ENCODE data around the gene DNAH6.

DNAH6 gene

GRCh38 chr2:84700006-84700405, 183.7 kb downstream of the DNAH6 start:
- DNase-seq = no peak

GRCh38 chr2:84701880-84702279, 185.6 kb downstream of the DNAH6 start:
- no peak for DNase-seq

- DNase-seq = no peak
Measured at GRCh38 chr2:84702941-84703340, 186.6 kb downstream of the DNAH6 start.

- DNase-seq = no peak
Measured at GRCh38 chr2:84703831-84704230, 187.5 kb downstream of the DNAH6 start.

GRCh38 chr2:84704505-84705244, 188.4 kb downstream of the DNAH6 start:
- no peak for DNase-seq

- peak in 3 of 6 experiments; percentile 22 to 25 (median 23) for DNase-seq
Measured at GRCh38 chr2:84705858-84706257, 189.6 kb downstream of the DNAH6 start.

- DNase-seq = no peak
Measured at GRCh38 chr2:84708442-84708841, 192.1 kb downstream of the DNAH6 start.

GRCh38 chr2:84711651-84712050, 195.4 kb downstream of the DNAH6 start:
- DNase-seq = no peak

- no peak for DNase-seq
Measured at GRCh38 chr2:84713441-84713840, 197.1 kb downstream of the DNAH6 start.

- DNase-seq = no peak
Measured at GRCh38 chr2:84716564-84716963, 200.3 kb downstream of the DNAH6 start.

GRCh38 chr2:84717302-84717701, 201.0 kb downstream of the DNAH6 start:
- DNase-seq = peak in 1 of 6 experiments; percentile 7

GRCh38 chr2:84719434-84719833, 203.1 kb downstream of the DNAH6 start:
- DNase-seq = peak in 1 of 6 experiments; percentile 27

- no peak for DNase-seq
Measured at GRCh38 chr2:84723831-84724230, 207.5 kb downstream of the DNAH6 start.

GRCh38 chr2:84725717-84726116, 209.4 kb downstream of the DNAH6 start:
- DNase-seq = no peak

- no peak for DNase-seq
Measured at GRCh38 chr2:84727315-84727714, 211.0 kb downstream of the DNAH6 start.

GRCh38 chr2:84729224-84729623, 212.9 kb downstream of the DNAH6 start:
- no peak for DNase-seq

- DNase-seq = no peak
Measured at GRCh38 chr2:84731185-84731584, 214.9 kb downstream of the DNAH6 start.

- DNase-seq = no peak
Measured at GRCh38 chr2:84732897-84733778, 216.8 kb downstream of the DNAH6 start.

- no peak for DNase-seq
Measured at GRCh38 chr2:84735389-84735788, 219.1 kb downstream of the DNAH6 start.

- DNase-seq = peak in 2 of 6 experiments; percentile 19 to 43
Measured at GRCh38 chr2:84741182-84741822, 225.0 kb downstream of the DNAH6 start.

GRCh38 chr2:84748341-84748740, 232.0 kb downstream of the DNAH6 start:
- no peak for DNase-seq

GRCh38 chr2:84749442-84749841, 233.1 kb downstream of the DNAH6 start:
- no peak for DNase-seq

GRCh38 chr2:84755096-84755495, 238.8 kb downstream of the DNAH6 start:
- no peak for DNase-seq

GRCh38 chr2:84757648-84758047, 241.3 kb downstream of the DNAH6 start:
- DNase-seq = no peak

Data from stimulated activated naive CD4-positive, alpha-beta T cell (primary cell).